ENCODE data around the gene HHIP.

Gene HHIP

GRCh38 chr4:144653781-144654545 is 8.0 kb downstream of the HHIP start:
- no peak for DNase-seq (ENCODE audit: low read depth in 4 of 4, low spot score in 1 of 4)

- no peak for DNase-seq (ENCODE audit: low read depth in 4 of 4, low spot score in 1 of 4)
Measured at GRCh38 chr4:144655491-144655890, 9.5 kb downstream of the HHIP start.

GRCh38 chr4:144656850-144657249 is 10.9 kb downstream of the HHIP start:
- DNase-seq (ENCODE audit: low read depth in 4 of 4, low spot score in 1 of 4) = no peak

- no peak for DNase-seq (ENCODE audit: low read depth in 4 of 4, low spot score in 1 of 4)
Measured at GRCh38 chr4:144658015-144658567, 12.1 kb downstream of the HHIP start.

GRCh38 chr4:144658903-144659302 is 12.9 kb downstream of the HHIP start:
- DNase-seq (ENCODE audit: low read depth in 4 of 4, low spot score in 1 of 4) = no peak

GRCh38 chr4:144659447-144659846 is 13.5 kb downstream of the HHIP start:
- no peak for DNase-seq (ENCODE audit: low read depth in 4 of 4, low spot score in 1 of 4)

- DNase-seq (ENCODE audit: low read depth in 4 of 4, low spot score in 1 of 4) = no peak
Measured at GRCh38 chr4:144663834-144664475, 18.0 kb downstream of the HHIP start.

GRCh38 chr4:144666539-144667175 is 20.7 kb downstream of the HHIP start:
- no peak for DNase-seq (ENCODE audit: low read depth in 4 of 4, low spot score in 1 of 4)

GRCh38 chr4:144667500-144667899 is 21.5 kb downstream of the HHIP start:
- DNase-seq (ENCODE audit: low read depth in 4 of 4, low spot score in 1 of 4) = no peak

- no peak for DNase-seq (ENCODE audit: low read depth in 4 of 4, low spot score in 1 of 4)
Measured at GRCh38 chr4:144670776-144671175, 24.8 kb downstream of the HHIP start.

- no peak for DNase-seq (ENCODE audit: low read depth in 4 of 4, low spot score in 1 of 4)
Measured at GRCh38 chr4:144674711-144675110, 28.8 kb downstream of the HHIP start.

GRCh38 chr4:144681806-144682205 is 35.9 kb downstream of the HHIP start:
- DNase-seq (ENCODE audit: low read depth in 4 of 4, low spot score in 1 of 4) = no peak

- no peak for DNase-seq (ENCODE audit: low read depth in 4 of 4, low spot score in 1 of 4)
Measured at GRCh38 chr4:144683516-144683915, 37.6 kb downstream of the HHIP start.

- no peak for DNase-seq (ENCODE audit: low read depth in 4 of 4, low spot score in 1 of 4)
Measured at GRCh38 chr4:144685911-144686310, 40.0 kb downstream of the HHIP start.

GRCh38 chr4:144686921-144687320 is 41.0 kb downstream of the HHIP start:
- no peak for DNase-seq (ENCODE audit: low read depth in 4 of 4, low spot score in 1 of 4)

- DNase-seq (ENCODE audit: low read depth in 4 of 4, low spot score in 1 of 4) = no peak
Measured at GRCh38 chr4:144687466-144687865, 41.5 kb downstream of the HHIP start.

- no peak for DNase-seq (ENCODE audit: low read depth in 4 of 4, low spot score in 1 of 4)
Measured at GRCh38 chr4:144688035-144688569, 42.1 kb downstream of the HHIP start.

- no peak for DNase-seq (ENCODE audit: low read depth in 4 of 4, low spot score in 1 of 4)
Measured at GRCh38 chr4:144689125-144689524, 43.2 kb downstream of the HHIP start.

- DNase-seq (ENCODE audit: low read depth in 4 of 4, low spot score in 1 of 4) = no peak
Measured at GRCh38 chr4:144695721-144696120, 49.8 kb downstream of the HHIP start.

- no peak for DNase-seq (ENCODE audit: low read depth in 4 of 4, low spot score in 1 of 4)
Measured at GRCh38 chr4:144696376-144696775, 50.4 kb downstream of the HHIP start.

GRCh38 chr4:144699565-144699964 is 53.6 kb downstream of the HHIP start:
- no peak for DNase-seq (ENCODE audit: low read depth in 4 of 4, low spot score in 1 of 4)

Data from stimulated activated CD4-positive, alpha-beta T cell treated with anti-CD3 and anti-CD28 coated beads, Interleukin-1b, Interleukin-23, amount 100 ng/mL, for 24 hours (primary cell).